GM21526 (cell line): ENCODE data around the gene CDK5RAP1.
"Not testable (repeated sequence)": the region's sequence is repeated elsewhere in the genome, so short reads cannot be mapped to it uniquely, and the experiment has no call there.

Experiments
- ATAC-seq: cut with Tn5 transposase; IDR thresholded peaks from one replicate; pipeline ENCODE4 v1.9.1; 2021; ENCODE audit warnings: moderate library complexity; ENCODE audit not compliant: unreplicated experiment, low FRiP score

Gene CDK5RAP1, protein sequence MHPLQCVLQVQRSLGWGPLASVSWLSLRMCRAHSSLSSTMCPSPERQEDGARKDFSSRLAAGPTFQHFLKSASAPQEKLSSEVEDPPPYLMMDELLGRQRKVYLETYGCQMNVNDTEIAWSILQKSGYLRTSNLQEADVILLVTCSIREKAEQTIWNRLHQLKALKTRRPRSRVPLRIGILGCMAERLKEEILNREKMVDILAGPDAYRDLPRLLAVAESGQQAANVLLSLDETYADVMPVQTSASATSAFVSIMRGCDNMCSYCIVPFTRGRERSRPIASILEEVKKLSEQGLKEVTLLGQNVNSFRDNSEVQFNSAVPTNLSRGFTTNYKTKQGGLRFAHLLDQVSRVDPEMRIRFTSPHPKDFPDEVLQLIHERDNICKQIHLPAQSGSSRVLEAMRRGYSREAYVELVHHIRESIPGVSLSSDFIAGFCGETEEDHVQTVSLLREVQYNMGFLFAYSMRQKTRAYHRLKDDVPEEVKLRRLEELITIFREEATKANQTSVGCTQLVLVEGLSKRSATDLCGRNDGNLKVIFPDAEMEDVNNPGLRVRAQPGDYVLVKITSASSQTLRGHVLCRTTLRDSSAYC

DNA sequence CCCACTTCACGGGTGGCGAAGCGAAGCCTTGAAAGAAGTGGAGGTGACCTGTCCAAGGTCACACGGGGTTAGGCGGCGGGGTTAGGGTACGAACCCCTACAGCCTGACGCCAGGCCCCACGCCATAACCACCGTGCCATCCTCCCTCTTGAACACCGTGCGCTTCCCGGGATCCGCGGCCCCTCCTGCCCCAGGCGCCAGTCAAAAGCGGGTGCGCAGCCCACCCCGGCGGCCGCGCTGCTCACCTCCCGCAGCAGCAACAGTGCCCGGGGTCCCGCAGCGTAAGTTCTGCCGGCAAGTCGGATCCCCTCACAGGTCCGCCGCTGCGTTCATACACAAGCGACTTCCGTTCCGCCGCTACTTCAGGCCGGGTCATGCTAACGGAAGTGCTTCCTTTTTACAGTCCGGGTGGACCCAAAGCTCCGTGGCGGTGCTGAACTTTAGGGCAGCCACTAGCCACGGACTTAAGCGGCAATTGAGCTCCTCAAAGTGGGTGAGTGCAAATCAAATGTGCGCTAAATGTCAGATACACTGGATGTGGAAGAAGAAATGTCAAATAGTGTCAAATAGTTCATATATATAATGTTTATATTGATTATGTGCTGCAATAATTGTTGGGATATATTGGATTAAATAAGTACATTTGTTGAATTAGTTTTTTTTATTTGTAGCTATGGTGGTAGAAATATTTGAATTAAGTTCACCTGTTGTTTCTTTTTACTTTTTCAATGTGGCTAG lies at the start of gene CDK5RAP1:
CDK5RAP1 (minus strand) TSS at position 336 of the 737 bp plus-strand sequence. CDS start 4,455 bp downstream, outside the sequence.
- peak; percentile 69 for ATAC-seq

DNA sequence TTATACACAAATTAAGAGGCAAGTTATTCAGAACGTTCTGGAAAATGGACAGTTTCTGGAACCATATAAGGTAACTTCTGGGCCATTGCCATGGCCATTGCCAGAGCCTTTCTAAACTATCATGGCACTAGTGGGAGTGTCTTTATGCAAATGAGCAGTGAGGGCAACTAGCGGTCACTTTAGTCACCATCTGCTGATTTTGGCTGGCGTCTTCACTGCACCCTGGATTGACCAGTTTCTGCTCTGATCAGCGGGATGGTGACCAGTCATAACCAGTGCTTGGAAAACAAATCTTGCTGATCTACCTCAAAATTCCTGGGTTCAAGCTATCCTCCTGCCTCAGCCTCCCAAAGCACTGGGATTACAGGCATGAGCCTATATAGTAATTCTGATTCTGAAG lies 49.5 kb upstream of the CDK5RAP1 start:
- ATAC-seq, result no peak

DNA sequence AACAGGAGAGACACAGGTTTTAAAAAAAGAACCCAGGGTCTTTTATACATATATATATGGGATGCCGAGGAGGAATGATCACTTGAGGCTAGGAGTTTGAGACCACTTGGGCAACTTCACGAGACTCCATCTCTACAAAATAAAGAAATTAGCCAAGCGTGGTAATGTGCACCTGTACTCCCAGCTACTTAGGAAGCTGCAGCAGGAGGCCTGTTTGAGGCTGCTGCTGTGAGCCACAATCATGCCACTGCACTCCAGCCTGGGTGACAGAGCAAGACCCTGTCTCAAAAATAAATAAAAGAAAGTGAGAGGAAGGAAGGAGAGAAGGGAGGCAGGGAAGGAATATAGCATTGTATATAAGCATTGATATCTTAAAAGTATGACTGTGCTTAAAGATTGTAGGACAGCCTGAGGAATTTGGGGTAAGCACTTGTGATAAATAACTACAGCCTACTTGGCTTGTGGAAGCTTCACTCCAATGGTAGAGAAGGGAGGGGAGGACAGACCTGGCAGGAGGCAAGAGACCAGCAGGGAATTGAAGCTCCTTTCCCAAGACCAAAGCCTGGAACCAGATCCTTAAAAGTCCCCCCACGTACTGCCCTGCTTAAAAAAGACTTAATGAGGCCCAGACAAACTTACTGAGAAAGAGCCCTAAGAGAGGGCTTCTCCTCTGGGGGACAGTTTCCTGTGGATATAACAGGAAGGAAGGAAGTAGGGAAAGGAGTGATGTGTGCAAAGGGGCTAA lies 44.7 kb upstream of the CDK5RAP1 start:
- no peak for ATAC-seq

DNA sequence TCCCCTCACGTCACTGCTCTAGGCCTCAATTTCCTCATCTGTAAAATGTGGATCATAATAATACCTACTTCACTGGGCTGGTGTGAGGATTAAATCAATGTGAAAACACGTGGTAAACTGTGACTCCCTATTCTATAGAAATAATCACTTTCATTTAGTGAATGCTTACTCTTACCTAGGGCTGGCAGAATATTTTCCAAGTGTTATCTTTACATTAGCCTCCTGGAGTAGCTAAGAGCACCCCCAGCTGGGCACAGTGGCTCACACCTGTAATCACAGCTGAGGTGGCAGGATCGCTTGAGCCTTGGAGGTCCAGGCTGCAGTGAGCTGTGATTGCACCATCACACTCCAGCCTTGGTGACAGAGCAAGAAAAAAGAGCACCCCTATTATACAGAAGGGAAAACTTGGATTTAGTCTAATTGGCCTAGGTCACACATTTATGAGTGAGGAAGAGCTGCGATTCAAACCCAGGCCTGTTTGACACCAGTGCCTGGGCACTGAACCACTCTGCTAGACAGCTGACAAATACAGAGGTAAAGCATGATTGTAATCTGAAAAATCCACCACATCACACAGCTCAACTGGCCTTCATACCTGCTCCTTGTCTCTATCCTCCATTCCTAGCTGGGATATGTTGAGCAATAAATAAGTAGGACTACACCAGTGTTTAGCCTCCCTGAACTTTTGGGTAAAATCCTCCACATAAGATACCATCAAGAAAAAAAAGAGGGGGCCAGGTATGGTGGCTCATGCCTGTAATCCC lies 43.7 kb upstream of the CDK5RAP1 start:
- no peak for ATAC-seq

DNA sequence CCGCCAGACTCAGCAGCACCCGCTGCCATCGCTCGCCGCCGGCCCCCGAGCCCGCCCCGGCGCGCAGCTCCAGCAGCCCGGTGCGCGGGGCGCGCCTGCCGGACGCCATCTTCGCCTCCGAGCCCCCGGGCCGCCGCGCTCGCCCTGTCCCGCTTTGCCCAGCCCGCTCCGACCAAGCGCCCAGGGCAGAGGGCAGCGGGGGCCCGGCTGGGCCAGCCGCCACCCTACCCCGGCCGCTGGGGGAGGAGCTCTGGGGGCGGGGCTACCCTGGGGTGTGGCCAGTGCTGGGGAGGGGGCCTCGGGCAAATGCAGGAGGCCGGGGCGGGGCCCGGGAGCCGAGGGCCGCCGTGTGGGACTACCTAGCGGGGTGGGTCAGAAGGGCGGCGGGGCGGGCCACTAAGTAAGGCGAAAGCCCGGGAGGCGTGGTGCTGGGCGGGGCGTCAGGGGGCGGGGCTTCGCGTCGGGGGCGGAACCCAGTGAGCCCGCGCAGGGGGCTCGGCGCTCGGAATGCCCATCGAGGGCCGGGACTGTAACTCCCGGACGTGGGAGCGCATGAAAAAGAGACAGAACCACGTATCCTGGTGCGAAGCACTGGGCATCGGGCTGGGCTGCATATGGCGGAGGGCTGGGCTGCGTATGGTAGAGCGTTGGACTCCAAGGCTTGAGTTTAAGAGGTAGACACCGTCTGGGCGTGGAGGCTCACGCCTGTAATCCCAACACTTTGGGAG lies 42.4 kb upstream of the CDK5RAP1 start, which contains the start of gene SNTA1:
SNTA1 (minus strand) TSS at position 252 of the 728 bp plus-strand sequence; CDS start at position 109, 143 bp downstream.
- peak; percentile 57 for ATAC-seq

DNA sequence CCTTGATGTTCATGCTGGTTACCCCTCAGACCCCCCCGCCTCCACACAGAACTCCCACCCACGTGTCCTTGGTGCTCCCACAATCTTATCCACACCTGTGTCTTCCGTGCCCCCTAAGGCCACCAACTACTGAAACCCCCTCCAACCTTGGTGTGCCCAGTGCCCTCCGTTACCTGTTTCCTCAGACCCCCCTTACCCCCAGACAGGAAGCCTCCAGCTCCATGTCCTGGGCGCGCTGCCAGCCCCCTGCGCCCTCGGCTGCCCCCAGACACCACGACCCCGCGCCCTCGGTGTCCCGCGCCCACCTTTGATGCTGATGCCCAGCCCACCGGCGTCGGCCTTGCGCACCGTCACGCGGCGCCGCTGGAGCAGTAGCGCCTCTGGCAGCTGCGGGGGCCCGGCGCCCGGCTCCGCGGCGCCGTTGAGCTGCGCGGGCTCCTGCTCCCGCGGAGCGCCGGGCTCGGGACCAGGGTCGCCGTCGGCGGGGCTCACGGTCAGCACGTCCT lies 41.7 kb upstream of the CDK5RAP1 start:
- ATAC-seq, result peak; percentile 28

DNA sequence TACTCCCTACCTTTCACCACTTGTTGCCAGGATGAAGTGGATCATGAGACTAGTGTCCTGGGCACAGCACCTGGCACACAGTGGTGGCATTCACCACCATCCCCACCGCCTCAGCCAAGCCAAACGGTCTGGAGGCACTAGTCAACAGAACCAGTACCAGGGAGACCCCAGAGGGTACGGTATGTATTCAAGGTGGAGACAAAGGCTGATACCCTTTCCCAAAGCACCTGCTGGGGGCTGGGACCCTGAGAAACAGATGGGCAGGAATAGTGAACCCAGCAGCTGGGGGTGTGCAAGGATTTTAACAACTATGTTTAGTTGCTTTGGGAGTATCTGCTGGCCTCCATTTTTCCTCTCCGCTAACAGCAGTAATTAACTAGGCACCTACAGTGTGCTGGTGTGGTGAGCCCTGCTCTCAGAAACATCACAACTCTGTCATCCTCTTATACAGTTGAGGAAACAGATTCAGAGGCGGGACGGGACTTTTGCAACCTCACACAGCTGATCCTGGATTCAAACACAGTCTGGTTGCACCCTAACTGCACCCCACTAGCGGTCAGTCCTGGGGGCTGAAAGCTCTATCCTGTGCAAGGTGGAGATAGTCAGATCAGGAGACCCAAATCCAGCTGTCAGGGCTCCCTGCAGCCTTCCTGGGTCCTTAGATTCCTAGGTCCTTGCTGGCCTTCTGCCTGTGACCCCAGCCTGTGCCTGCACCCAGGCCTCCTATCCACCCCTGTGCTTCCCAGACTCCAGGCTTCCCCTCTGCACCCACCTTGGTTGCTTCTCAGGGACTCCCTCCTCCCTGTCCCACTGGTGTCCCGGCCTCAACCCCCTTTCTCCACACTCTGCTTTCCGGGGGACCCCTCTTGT lies 41.1 kb upstream of the CDK5RAP1 start:
- ATAC-seq, result no peak

DNA sequence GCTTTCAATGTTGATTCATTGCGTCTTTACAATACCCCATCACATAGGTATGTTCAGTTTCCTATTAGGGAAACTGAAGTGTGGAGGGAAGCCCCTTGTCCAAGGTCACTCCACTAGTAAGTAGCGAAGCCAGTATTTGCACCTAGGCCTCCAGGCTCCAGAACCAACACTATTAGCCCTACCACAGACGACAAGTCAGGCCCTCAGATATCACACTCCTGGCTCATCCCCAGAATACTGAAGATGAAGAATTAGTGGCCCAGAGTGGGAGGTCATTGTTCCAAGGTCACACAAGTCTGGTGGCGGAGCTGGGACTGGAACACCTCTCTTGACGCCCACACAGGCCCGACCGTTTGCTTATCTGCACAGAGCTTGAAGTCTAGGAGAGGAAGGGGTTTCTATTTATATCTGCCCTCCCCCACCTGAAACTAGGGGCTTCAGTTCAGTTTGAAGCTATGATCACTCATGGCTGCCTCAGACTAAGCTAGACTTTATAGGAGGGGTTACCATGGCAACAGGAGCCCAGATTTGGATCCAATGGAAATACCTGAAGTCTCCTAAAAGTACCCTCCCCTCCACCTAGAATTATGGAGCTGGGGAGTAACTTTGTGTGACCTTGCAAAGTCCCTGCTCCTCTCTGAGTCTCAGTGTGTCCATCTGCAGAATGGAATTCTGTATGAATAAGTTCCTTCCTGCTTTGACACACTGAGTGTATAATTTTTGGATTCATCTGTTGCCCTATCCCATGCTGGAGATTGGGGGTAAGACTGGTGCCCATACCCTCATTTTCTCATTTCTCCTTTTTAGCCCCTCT lies 40.0 kb upstream of the CDK5RAP1 start:
- ATAC-seq, result no peak

DNA sequence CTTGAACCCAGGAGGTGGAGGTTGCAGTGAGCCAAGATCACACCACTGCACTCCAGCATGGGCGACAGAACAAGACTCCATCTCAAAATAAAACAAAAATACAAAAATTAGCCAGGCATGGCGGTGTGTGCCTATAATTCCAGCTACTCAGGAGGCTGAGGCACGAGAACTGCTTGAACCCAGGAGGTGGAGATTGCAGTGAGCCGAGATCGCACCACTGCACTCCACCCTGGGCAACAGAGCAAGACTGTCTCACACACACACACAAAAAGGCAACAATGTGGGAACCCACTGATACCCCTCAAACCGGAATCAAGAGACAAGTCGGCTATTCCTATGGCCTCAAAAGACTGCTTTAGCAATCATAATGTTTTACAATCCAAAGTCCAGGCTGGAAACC lies 39.2 kb upstream of the CDK5RAP1 start:
- ATAC-seq, result not testable (repeated sequence)

DNA sequence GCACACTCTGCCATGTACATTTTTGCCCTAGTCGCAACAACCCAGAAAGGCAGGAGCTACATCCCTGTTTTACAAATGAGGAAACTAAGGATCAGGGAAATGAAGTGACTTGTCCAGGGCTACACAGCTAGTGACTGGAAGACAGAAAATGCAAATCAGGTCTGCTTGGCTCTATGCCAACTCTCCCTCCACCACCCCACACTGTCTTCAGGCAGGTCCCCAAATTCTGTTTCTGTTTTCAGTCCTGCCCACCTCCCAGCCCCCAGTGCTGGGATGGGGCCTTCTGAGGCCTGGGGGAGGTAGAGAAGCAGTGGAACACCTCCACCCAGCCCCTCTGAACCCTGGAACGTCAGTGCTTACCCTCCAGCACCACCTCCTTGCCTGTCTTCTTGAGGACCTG lies 37.2 kb upstream of the CDK5RAP1 start:
- no peak for ATAC-seq

DNA sequence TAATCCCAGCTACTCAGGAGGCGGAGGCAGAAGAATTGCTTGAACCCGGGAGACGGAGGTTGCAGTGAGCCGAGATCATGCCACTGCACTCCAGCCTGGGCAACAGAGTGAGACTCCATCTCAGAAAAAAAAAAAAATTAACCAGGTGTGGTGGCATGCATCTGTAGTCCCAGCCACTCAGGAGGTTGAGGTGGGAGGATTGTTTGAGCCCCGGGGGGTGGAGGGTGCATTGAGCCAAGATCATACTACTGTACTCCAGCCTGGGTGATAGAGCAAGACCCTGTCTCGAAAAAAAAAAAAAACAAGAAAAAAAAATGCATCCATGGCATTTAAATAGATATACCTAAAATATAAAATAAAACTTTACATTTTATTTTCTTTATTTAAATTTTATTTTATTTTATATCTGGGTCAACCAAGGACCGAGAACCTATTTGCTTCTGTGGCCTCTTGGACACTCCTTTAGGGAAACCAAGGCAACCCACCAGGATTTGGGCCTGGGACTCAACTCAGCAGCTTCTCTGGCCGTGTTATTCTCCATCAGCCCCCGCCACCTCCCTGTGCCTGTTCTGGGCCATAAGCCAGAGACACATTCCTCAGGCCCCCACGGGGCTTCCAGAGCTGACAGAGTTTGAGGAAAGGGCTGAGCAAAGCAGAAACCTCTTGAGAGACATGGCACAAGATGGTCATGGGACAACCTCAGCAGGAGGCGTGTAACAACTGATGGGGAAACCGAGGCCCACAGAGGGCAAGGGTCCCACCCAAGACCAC lies 36.0 kb upstream of the CDK5RAP1 start:
- no peak for ATAC-seq

DNA sequence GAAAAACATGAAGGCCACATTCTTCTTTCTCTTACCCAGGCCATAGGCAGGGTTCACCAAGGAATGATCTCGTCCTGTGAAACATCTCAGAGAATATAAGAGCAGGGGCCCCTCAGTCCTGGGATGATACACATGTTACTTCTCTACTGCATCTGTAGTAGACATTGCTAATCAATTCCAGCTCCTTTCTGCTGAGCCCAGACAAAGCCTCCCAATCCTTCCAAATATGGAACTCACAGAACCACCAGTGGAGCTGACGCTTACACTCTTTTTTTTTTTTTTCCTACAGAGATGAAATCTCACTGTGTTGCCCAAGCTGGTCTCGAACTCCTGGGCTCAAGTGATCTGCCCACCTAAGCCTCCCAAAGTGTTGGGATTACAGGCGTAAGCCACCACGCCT lies 33.1 kb upstream of the CDK5RAP1 start:
- ATAC-seq, result no peak

DNA sequence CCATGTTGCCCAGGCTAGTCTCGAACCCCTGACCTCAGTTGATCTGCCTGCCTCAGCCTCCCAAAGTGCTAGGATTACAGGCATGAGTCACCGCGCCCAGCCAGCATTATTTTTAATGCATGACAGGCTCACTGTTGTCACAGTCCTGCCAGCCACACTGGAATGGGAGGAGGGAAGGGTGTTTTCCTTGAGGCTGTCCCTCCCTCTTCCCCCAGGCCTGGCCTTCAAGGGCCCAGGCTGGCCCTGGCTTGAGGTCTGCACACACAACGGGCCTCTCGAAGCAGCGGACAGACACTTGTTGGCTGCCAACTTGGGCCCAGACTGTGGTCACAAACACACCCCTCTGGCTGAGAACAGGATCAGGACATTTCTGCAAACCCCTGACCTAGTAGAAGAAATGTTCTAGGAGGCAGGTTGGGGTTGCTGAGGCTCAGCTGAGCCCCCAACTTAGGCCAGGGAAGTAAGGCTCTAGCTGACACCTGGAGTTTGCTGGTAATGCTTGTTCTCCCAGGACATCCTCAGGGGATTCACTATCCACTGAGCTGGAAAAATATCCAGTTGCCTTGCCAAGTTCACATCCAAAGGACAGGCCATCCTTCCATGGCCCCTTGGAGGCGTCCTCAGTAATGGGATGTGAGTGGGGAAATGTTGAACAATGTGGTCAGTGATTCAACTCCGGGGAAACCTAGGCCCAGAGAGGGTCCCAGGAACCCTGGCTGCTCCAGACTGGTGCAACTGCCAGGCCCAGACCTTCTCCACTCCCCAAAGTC lies 32.3 kb upstream of the CDK5RAP1 start:
- ATAC-seq, result no peak

DNA sequence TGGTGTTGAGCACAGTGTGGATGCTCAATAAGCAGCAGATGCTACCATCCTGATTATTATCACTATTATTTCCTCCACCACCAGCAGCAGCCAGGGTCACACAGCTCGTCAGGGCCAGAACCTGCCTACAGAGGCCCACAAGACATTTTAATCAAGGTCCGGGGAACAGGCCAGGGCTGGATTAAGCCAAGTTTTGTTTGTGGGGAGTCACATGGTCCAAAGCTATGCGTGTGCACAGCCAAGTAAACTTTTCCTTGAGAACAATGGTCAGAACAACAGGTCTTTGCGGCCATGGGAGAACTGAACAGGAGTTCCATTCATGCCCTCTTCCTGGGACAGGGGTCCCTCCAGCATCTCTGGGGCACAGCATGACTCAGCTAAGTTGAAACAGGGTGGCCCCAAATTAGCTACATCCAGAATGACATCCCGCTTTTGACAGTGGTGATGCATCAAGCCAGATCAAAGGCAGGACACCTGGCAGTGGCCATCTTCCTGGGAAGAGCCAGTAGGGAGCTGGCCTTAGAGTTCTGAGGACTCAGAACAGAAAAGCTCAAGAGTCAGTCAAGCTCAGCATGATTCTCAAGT lies 30.6 kb upstream of the CDK5RAP1 start:
- ATAC-seq, result no peak

DNA sequence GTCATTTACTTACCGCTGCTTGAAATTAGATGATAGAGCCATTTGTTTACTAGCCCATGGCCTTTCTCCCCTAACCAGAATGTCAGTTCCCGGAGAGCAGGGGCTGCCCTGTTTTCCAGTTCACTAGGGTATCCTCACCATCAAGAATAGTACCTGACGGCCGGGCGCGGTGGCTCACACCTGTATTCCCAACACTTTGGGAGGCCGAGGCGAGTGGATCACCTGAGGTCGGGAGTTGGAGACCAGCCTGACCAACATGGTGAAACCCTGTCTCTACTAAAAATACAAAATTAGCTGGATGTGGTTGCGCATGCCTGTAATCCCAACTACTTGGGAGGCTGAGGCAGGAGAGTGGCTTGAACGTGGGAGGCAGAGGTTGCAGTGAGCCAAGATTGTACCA lies 22.6 kb upstream of the CDK5RAP1 start:
- not testable (repeated sequence) for ATAC-seq
